NT2/D1 (cell line): ENCODE measurements around the gene EIF3K.

Experiments
- SUZ12 ChIP-seq: IDR thresholded peaks from 2 replicates; pipeline ENCODE4 v1.6.1; 2011; ENCODE audit not compliant: insufficient read length, insufficient read depth; ENCODE audit errors: extremely low read depth
- YY1 ChIP-seq: IDR thresholded peaks from 2 replicates; pipeline ENCODE4 v1.6.1; 2011; ENCODE audit not compliant: insufficient read length, insufficient read depth
- ZNF274 ChIP-seq: IDR thresholded peaks from 2 replicates; pipeline ENCODE4 v1.6.1; 2011; ENCODE audit warnings: mild to moderate bottlenecking, low read depth, low read length

- TF ChIP-seq YY1 (no peak), SUZ12 (no peak), ZNF274 (no peak)
These were observed 50.6 kb downstream of the EIF3K start for GRCh38 chr19:38669552-38669951.
